Activated CD4-positive, alpha-beta memory T cell treated with anti-CD3 and anti-CD28 coated beads, Interleukin-2, amount 10 ng/mL, durations not matched to agents 7 days and 5 days (primary cell): Measurements from ENCODE around the gene GNA15. TPM values are rescaled to one million over a fixed set of nuclear protein-coding genes. Genes with fewer than 3 reads are reported as not detected.

Experiments used
- CTCF ChIA-PET: fragments of 350-600 bp; sonication (Branson Sonifier 250); formaldehyde crosslinking; loops from one replicate; lab custom pipeline; 2021; ENCODE audit warnings: antibody characterized with exemption, inconsistent platforms; lab: Charles Lee
- POLR2A ChIA-PET: fragments of 350-600 bp; sonication (Branson Sonifier 250); formaldehyde crosslinking; loops from one replicate; lab custom pipeline; 2021; ENCODE audit warnings: antibody characterized with exemption; lab: Charles Lee
- DNase-seq: peaks from one replicate; pipeline ENCODE4 v3.0.0-alpha.2; 2020
- H3K27ac Mint-ChIP-seq: one replicate; pipeline ENCODE4 v1.8.0; 2021; ENCODE audit warnings: mild to moderate bottlenecking, mixed read lengths
- H3K27me3 Mint-ChIP-seq: one replicate; pipeline ENCODE4 v1.8.0; 2021; ENCODE audit warnings: mixed read lengths
- H3K36me3 Mint-ChIP-seq: one replicate; pipeline ENCODE4 v1.8.0; 2021; ENCODE audit warnings: low read depth, mixed read lengths
- H3K4me1 Mint-ChIP-seq: one replicate; pipeline ENCODE4 v1.8.0; 2021; ENCODE audit warnings: mixed read lengths
- H3K4me3 Mint-ChIP-seq: one replicate; pipeline ENCODE4 v1.8.0; 2021; ENCODE audit warnings: mild to moderate bottlenecking, mixed read lengths
- H3K9me3 Mint-ChIP-seq: one replicate; pipeline ENCODE4 v1.8.0; 2021; ENCODE audit warnings: mixed read lengths
- total RNA-seq, 2 experiments: library from RNA; stranded (reverse); gene quantifications; one replicate each; pipeline ENCODE4 v1.2.3, GENCODE V29; 2021

Gene GNA15
- total RNA-seq, 2 experiments from 2014 or later: 140 TPM

DNA sequence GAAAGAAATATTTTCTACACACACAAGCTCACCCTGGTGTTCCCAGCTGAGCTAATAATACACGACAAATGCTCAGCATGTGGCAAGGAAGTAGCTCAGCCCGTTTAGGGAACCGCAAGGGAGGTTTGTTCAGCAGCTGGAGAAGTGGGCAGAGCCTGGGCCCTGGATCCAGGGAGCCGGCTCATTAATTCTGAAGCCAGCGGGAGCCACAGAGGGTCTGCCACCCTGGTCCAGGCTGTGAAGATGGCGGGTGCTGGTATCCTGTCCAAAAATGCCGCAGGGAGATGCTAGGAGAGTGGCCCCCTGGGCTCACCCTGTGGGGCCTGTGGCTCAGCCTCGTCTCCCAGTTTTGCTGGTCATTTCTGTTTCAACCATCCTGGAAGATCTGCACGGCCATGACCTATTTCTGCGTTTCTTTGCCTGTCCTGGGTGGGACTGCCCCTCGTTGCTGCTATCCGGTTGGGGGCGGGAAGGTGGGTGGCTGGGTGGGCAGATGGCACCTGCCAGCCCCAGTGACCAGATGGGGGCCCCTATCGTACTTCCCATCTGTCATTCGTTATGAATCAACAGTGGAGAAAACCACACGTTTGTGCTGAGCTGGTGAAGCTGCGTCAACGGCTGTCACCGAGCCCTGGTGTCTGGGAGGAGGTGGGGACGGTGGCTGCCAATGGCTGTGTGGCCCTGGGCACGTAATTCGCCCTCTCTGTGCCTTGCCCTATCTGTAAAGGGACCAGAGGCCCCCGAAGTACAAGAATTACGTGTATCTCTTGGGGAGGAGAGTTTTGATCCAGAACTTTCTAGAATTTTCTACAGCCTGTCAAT, 2.7 kb upstream of the GNA15 start:
- no peaks in the 10 kb centered on the region for H3K9me3 Mint-ChIP-seq
- peaks cover 61% of the 10 kb centered on the region for H3K4me1 Mint-ChIP-seq
- H3K27ac Mint-ChIP-seq: peak overlapping the region; percentile 98
- peaks cover 11% of the 10 kb centered on the region for H3K36me3 Mint-ChIP-seq
- H3K4me3 Mint-ChIP-seq: peak overlapping the region; percentile 67
- no peaks in the 10 kb centered on the region for H3K27me3 Mint-ChIP-seq
- POLR2A ChIA-PET: interaction anchor here (0.7 to 1.8 kb wide), 9 partner anchors 9 to 183 kb away, joined by 3 to 7 read pairs (median 5); partner anchors contain the start of gene S1PR4
- CTCF ChIA-PET: interaction anchor here (0.7 to 6.1 kb wide), 7 partner anchors 13 to 182 kb away, joined by 3 to 46 read pairs (median 8); no protein-coding TSS in a partner anchor
- DNase-seq: peak; percentile 92

DNA sequence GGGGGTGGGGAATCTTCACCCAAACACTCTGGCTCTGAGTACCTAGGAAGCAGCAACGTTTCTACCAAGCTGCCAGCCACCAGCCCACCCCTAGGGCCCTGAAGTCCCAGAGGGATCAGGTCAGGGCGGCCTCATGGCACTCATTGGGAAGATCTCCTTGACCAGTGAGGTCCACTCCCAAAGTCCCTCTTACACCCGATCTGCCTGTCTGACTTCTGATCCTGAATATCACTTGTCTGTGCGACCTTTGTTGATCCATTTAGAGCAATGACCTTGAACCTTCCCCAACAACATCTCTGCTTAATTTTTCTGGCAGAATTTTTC, 2.1 kb upstream of the GNA15 start:
- no peaks in the 10 kb centered on the region for H3K9me3 Mint-ChIP-seq
- peaks cover 12% of the 10 kb centered on the region for H3K36me3 Mint-ChIP-seq
- ChIA-PET POLR2A (interaction anchor here (0.7 to 1.8 kb wide), 7 partner anchors 8 to 184 kb away, joined by 3 to 7 read pairs (median 5); partner anchors contain the start of gene S1PR4), CTCF (interaction anchor here (2.2 to 6.1 kb wide), 4 partner anchors 12 to 183 kb away, joined by 8 to 46 read pairs (median 13); no protein-coding TSS in a partner anchor)
- peaks cover 60% of the 10 kb centered on the region for H3K4me1 Mint-ChIP-seq
- peak overlapping the region; percentile 67 for H3K4me3 Mint-ChIP-seq
- peak overlapping the region; percentile 98 for H3K27ac Mint-ChIP-seq
- DNase-seq: no peak
- H3K27me3 Mint-ChIP-seq: no peaks in the 10 kb centered on the region

DNA sequence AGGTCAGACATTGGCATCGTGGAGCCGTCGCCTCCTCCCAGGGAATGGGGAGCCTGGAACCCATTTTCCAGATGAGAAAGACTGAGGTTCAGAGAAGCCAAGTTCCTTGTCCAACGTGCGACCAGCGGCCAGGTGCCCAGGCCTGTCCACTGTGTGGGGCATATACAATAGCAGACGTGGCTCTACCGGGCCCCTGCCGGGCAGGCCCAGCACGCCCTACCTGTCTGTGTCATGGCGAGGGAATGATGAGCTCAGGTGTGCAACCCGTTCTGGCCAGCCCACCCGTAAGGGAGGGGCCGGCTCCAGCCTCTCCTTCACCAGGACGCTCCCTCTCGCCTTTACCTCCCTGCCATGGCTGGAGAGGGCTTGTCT, 837 bp downstream of the GNA15 start:
- POLR2A ChIA-PET: interaction anchor here (0.7 to 2.1 kb wide), 4 partner anchors 16 to 47 kb away, joined by 3 to 4 read pairs (median 3); no protein-coding TSS in a partner anchor

DNA sequence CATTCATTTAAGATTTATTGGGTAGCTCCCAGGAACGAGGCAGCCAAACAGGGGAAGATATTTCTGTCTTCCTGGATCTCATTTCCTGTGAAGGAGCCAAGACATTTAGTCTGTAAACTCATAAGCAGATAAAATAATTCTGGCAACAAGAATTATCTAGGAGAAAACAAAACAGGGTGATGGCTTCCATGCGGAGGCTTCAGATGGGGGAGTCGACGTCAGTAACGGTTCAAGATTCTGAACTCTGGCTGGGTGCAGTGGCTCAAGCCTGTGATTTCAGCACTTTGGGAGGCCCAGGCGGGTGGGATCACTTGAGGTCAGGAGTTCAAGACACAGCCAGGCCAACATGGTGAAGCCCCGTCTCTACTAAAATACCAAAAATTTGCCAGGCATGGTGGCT, 1.3 kb downstream of the GNA15 start:
- no peak for DNase-seq
- Mint-ChIP-seq H3K4me1 (peaks cover 62% of the 10 kb centered on the region), H3K9me3 (no peaks in the 10 kb centered on the region), H3K27me3 (no peaks in the 10 kb centered on the region), H3K27ac (peak overlapping the region; percentile 75), H3K36me3 (peaks cover 34% of the 10 kb centered on the region), H3K4me3 (peak overlapping the region; percentile 92)
- ChIA-PET POLR2A (interaction anchor here (0.7 to 2.1 kb wide), 5 partner anchors 15 to 47 kb away, joined by 3 to 4 read pairs (median 3); partner anchors contain the start of gene S1PR4), CTCF (interaction anchor here (0.9 to 1.9 kb wide), 4 partner anchors 10 to 33 kb away, joined by 3 to 8 read pairs (median 5); no protein-coding TSS in a partner anchor)

More for the DNA sequence above, 837 bp downstream of the GNA15 start:
- Mint-ChIP-seq H3K27me3 (no peaks in the 10 kb centered on the region), H3K36me3 (peaks cover 29% of the 10 kb centered on the region), H3K9me3 (no peaks in the 10 kb centered on the region), H3K27ac (peak overlapping the region; percentile 75), H3K4me1 (peaks cover 58% of the 10 kb centered on the region), H3K4me3 (peak overlapping the region; percentile 92)
- CTCF ChIA-PET: interaction anchor here (0.9 to 1.9 kb wide), 3 partner anchors 10 to 34 kb away, joined by 3 to 8 read pairs (median 4); no protein-coding TSS in a partner anchor
- no peak for DNase-seq

DNA sequence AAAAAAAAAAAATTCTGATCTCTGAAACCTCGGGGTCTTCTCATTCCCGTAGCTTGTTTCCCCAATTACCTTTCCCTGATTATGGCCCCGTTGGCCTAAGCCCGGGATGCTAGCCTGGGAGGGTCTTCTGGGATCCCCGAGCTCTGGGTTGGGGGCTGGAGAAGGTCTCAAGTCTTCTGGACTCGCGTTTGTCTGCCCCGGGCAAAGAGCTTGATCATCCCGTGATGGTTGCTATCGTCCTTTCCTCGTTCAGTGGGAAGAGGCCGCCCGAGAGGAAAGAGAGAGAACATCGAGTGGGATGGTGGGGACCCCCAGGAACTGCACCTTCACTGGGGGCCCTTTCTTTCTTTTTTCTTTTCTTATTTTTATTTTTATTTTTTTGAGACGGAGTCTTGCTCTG, 2.4 kb downstream of the GNA15 start:
- H3K27me3 Mint-ChIP-seq: no peaks in the 10 kb centered on the region
- H3K27ac Mint-ChIP-seq: no peak overlapping the region
- peaks cover 41% of the 10 kb centered on the region for H3K36me3 Mint-ChIP-seq
- no peak for DNase-seq
- no peaks in the 10 kb centered on the region for H3K9me3 Mint-ChIP-seq
- H3K4me1 Mint-ChIP-seq: peaks cover 62% of the 10 kb centered on the region
- POLR2A ChIA-PET: interaction anchor here (0.5 to 2.1 kb wide), 5 partner anchors 23 to 188 kb away, joined by 3 to 4 read pairs (median 4); partner anchors contain the start of gene S1PR4
- CTCF ChIA-PET: interaction anchor here (0.8 to 1.9 kb wide), 3 partner anchors 8 to 24 kb away, joined by 5 to 8 read pairs (median 6); no protein-coding TSS in a partner anchor
- peak overlapping the region; percentile 67 for H3K4me3 Mint-ChIP-seq

DNA sequence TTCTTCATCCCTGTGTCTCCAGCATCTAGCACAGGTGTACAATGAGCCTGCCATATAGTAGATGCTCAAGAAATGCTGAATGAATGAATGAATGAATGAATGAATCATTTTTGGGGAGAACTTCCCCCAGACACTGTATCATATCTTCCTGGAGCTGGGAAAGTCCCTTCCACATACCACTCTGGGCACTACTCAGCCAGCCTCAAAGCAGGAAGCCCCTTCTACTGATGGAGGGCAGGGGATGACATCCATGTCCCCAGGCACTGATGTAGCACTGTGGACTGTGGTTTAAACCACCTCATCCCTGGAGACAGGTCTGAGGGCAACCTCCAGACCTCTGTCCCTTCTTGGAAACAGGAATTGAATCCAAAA, 4.8 kb downstream of the GNA15 start:
- H3K27ac Mint-ChIP-seq: peak overlapping the region; percentile 61
- POLR2A ChIA-PET: interaction anchor here (0.6 to 3.0 kb wide), 5 partner anchors 11 to 39 kb away, joined by 3 to 10 read pairs (median 3); partner anchors contain the start of gene S1PR4

DNA sequence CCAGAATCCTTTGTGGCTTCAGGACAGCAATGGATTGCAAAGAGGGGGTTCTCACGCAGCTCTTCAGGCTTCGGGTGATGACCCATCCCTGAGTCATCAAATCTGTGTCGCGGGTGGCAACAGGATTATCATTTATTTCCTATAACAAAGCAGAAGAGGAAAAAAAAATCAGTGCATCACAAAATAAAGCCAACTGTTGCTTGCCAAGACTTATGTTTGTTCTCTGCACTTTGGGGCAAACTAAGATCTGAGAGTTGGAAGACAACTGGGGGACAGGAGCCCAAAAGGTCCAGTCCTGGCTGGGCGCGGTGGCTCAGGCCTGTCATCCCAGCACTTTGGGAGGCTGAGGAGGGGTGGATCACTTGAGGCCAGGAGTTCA, 6.4 kb downstream of the GNA15 start:
- ChIA-PET POLR2A (interaction anchor here (0.9 to 3.0 kb wide), 3 partner anchors 9 to 37 kb away, joined by 6 to 10 read pairs (median 9); partner anchors contain the start of gene S1PR4), CTCF (interaction anchor here (1.4 to 2.8 kb wide), 5 partner anchors 10 to 192 kb away, joined by 4 to 15 read pairs (median 8); no protein-coding TSS in a partner anchor)
- H3K9me3 Mint-ChIP-seq: no peaks in the 10 kb centered on the region
- peaks cover 44% of the 10 kb centered on the region for H3K36me3 Mint-ChIP-seq
- H3K27me3 Mint-ChIP-seq: no peaks in the 10 kb centered on the region
- H3K4me3 Mint-ChIP-seq: peak overlapping the region; percentile 21
- peaks cover 56% of the 10 kb centered on the region for H3K4me1 Mint-ChIP-seq
- peak overlapping the region; percentile 61 for H3K27ac Mint-ChIP-seq
- DNase-seq: no peak

More for the DNA sequence above, 4.8 kb downstream of the GNA15 start:
- no peak for DNase-seq
- H3K4me1 Mint-ChIP-seq: peaks cover 49% of the 10 kb centered on the region
- H3K9me3 Mint-ChIP-seq: no peaks in the 10 kb centered on the region
- H3K4me3 Mint-ChIP-seq: peak overlapping the region; percentile 47
- CTCF ChIA-PET: interaction anchor here (1.6 to 2.8 kb wide), 3 partner anchors 11 to 21 kb away, joined by 5 to 15 read pairs (median 6); no protein-coding TSS in a partner anchor
- peaks cover 44% of the 10 kb centered on the region for H3K36me3 Mint-ChIP-seq
- H3K27me3 Mint-ChIP-seq: no peaks in the 10 kb centered on the region

DNA sequence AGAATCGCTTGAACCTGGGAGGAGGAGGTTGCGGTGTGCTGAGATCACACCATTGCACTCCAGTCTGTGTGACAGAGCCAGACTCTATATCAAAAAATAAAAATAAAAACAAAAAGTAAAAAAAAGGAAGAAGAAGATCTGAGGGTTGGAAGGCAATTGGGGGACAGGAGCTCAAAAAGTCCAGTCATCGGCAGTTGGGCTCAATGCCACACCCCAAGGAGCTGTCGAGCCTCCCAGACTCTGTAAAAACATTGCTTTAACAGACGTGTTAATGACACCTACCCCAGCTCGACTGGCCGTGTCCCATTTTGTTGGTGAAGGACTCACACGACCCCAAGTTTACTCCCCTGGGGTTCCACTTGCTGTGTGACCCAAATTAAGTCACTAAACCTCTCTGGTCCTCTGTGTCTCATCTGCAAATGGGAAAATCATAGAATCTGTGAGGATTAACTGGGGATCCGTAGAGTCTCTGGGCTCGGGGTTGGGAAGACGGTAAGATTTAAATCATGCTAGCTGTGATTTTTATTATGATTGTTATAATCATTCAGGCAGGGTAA, 7.0 kb downstream of the GNA15 start:
- no peaks in the 10 kb centered on the region for H3K27me3 Mint-ChIP-seq
- H3K4me1 Mint-ChIP-seq: peaks cover 52% of the 10 kb centered on the region
- CTCF ChIA-PET: interaction anchor here (1.2 to 2.8 kb wide), 5 partner anchors 9 to 39 kb away, joined by 4 to 15 read pairs (median 8); no protein-coding TSS in a partner anchor
- no peaks in the 10 kb centered on the region for H3K9me3 Mint-ChIP-seq
- peaks cover 40% of the 10 kb centered on the region for H3K36me3 Mint-ChIP-seq
- POLR2A ChIA-PET: interaction anchor here (1.3 to 3.0 kb wide), 4 partner anchors 9 to 36 kb away, joined by 5 to 10 read pairs (median 7); partner anchors contain the start of gene S1PR4
- DNase-seq: no peak
- peak overlapping the region; percentile 61 for H3K27ac Mint-ChIP-seq
- no peak overlapping the region for H3K4me3 Mint-ChIP-seq

DNA sequence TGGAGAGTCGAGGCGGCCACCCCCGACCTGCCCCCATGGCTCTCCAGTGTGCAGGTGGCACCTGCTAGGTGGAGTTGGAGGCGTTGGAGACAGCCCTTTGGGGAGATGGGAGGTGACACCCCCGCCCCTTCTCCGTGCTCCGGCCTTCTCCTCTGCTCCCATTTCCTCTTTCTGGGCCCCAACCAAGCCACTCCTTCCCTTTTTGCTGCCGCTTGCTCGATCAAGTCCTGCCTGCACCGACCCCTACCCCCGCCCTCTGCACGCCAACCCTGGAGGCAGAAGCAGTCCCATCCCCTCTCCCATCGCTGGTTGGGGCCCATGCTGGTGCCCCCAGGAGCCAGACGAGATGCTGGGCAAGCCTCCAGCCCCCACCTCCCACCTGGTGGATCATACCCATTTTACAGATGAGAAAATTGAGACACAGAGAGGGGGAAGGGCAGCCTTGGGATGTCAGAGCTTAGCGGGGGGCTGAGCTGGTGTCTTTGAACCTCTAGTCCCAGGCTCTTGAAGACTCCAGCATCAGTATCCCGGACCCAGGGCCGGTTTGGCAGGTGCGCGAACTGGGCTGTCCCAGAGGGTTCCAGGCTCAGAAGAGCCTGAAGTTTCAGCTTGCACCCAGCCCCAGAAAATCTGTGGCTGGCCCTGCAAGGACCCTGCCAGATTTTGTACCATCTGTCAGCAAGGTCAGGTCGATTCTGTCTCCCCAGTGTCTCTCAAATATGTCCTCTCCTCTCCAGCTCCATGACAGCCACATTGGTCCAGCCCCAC, 10.3 kb downstream of the GNA15 start:
- H3K27ac Mint-ChIP-seq: peak overlapping the region; percentile 61
- POLR2A ChIA-PET: interaction anchor here (1.0 to 1.4 kb wide), 2 partner anchors 13 to 83 kb away, joined by 3 read pairs; no protein-coding TSS in a partner anchor
- no peak overlapping the region for H3K4me3 Mint-ChIP-seq
- H3K4me1 Mint-ChIP-seq: peaks cover 49% of the 10 kb centered on the region
- H3K9me3 Mint-ChIP-seq: no peaks in the 10 kb centered on the region
- H3K36me3 Mint-ChIP-seq: peaks cover 53% of the 10 kb centered on the region
- CTCF ChIA-PET: interaction anchor here (0.7 to 2.2 kb wide), 12 partner anchors 9 to 195 kb away, joined by 3 to 27 read pairs (median 4); no protein-coding TSS in a partner anchor
- no peaks in the 10 kb centered on the region for H3K27me3 Mint-ChIP-seq
- no peak for DNase-seq

DNA sequence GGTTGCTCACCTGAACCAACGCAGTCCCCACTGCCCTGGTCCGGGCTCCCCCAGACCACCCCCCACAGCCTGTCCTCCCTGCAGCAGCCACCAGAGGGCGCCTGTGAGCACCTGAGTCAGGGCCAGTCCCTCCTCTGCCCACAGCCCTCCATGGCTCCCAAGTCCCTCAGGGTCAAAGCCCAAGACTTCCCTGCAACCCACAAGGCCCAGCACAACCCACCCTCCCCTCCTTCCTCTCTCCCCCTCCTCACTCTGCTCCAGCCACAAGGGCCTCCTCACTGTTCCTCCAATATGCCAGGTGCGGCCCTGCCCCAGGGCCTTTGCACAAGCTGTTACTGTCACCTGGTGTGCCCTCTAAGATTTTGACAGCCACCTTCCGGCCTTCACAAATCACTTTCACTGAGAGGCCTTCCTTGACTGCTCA, 10.9 kb downstream of the GNA15 start:
- CTCF ChIA-PET: interaction anchor here (0.7 to 2.1 kb wide), 13 partner anchors 9 to 347 kb away, joined by 3 to 9 read pairs (median 4); no protein-coding TSS in a partner anchor
- no peaks in the 10 kb centered on the region for H3K9me3 Mint-ChIP-seq
- peak overlapping the region; percentile 61 for H3K27ac Mint-ChIP-seq
- H3K27me3 Mint-ChIP-seq: no peaks in the 10 kb centered on the region
- DNase-seq: peak; percentile 67
- POLR2A ChIA-PET: interaction anchor here (1.4 kb wide), 1 partner anchor 14 kb away, joined by 3 read pairs; no protein-coding TSS in a partner anchor
- no peak overlapping the region for H3K4me3 Mint-ChIP-seq
- H3K36me3 Mint-ChIP-seq: peaks cover 50% of the 10 kb centered on the region
- H3K4me1 Mint-ChIP-seq: peaks cover 43% of the 10 kb centered on the region

DNA sequence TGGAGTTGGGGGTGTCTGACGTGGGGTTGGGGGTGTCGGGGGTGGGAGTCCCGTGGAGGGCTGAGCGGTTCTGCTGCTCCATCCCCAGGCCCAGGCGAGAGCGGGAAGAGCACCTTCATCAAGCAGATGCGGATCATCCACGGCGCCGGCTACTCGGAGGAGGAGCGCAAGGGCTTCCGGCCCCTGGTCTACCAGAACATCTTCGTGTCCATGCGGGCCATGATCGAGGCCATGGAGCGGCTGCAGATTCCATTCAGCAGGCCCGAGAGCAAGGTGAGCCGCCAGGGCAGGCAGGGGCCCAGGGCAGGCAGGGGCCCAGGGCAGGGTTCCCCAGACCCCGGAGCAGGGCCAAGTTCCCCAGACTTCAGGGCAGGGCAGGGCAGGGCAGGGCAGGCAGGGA, 12.7 kb downstream of the GNA15 start:
- Mint-ChIP-seq H3K36me3 (peaks cover 38% of the 10 kb centered on the region), H3K9me3 (no peaks in the 10 kb centered on the region), H3K27ac (no peak overlapping the region), H3K4me1 (peaks cover 27% of the 10 kb centered on the region), H3K27me3 (no peaks in the 10 kb centered on the region), H3K4me3 (no peak overlapping the region)
- DNase-seq: no peak
- ChIA-PET CTCF (no interaction called here), POLR2A (no interaction called here)
